ENCODE measurements around the gene CCDC88A. TPM values are rescaled to one million over a fixed set of nuclear protein-coding genes. Genes with fewer than 3 reads are reported as not detected.

The CCDC88A gene
- polyA plus RNA-seq, 1 of the 3 experiments (the other 2 are of a cell fraction) = 7.0 TPM

- 0 out of 2 replicates have a peak overlapping the region, but pooled peaks have one; percentile 10 for H3K4me2 ChIP-seq
- DNase-seq = no peak
Observed at GRCh38 chr2:55309446-55309845, 110.2 kb downstream of the CCDC88A start.

DNA sequence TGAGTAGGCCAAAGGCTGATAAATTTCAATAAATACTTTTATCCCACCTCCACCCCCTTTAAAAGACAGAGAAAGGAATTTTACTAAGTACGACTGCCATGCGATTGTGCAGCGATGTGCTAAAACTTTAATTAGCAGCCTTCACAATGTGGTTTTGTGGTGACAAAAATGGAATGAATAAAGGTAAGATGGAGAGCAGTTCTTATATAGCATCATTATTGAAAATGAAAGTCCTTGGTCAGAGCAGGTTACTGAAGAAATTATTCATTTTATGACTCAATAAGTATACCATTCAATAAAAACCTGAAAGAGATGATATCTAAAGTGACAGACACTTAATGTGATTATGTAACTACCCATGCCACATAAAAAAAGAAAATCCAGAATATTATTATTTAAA, 117.4 kb downstream of the CCDC88A start:
- POLR2A ChIA-PET = no interaction called here
- no peak overlapping the region for H3K9ac ChIP-seq
- H2AFZ ChIP-seq (ENCODE audit: low read depth) = no peak overlapping the region
- TF ChIP-seq ELF1 (IDR thresholded peaks at IDR 0.05) (no peak), PBX3 (IDR thresholded peaks at IDR 0.05) (0 out of 2 replicates have a peak, but pooled peaks have one; percentile 20)
- H3K27ac ChIP-seq (ENCODE audit: low read depth in 2 of 2, low read length in 1 of 2) = no peak overlapping the region
- no peaks in the 10 kb centered on the region for H3K79me2 ChIP-seq (ENCODE audit: insufficient read depth)
- H4K20me1 ChIP-seq (ENCODE audit: insufficient read depth) = no peaks in the 10 kb centered on the region
- CTCF ChIA-PET = no interaction called here
- H3K27me3 ChIP-seq (ENCODE audit: insufficient read depth) = no peaks in the 10 kb centered on the region
- WGBS (ENCODE audit: low lambda C conversion rate) = 98% methylated on average over 3 of the region's 3 CpGs
- no peak overlapping the region for H3K4me3 ChIP-seq (ENCODE audit: low read depth in 2 of 2, low read length in 1 of 2)
- H3K36me3 ChIP-seq (replicated peaks in 1 of 2; ENCODE audit: control insufficient read depth in 1 of 2, insufficient read depth in 2 of 2, low read length in 1 of 2) = peaks cover 27 to 40% of the 10 kb centered on the region in 2 experiments
- H3K4me1 ChIP-seq (ENCODE audit: control insufficient read depth in 1 of 2, insufficient read depth in 2 of 2, low read depth in 1 of 2, low read length in 1 of 2) = no peaks in the 10 kb centered on the region; a peak in 1 of 4 replicates
- no peaks in the 10 kb centered on the region for H3K9me2 ChIP-seq
- no peak for DNase-seq
- H3K4me2 ChIP-seq = no peak overlapping the region
- peaks cover 10% of the 10 kb centered on the region for H3F3A ChIP-seq (replicated peaks; ENCODE audit: insufficient read depth)
- H3K9me3 ChIP-seq = no peaks in the 10 kb centered on the region

More at GRCh38 chr2:55309446-55309845, 110.2 kb downstream of the CCDC88A start:
- POLR2A ChIA-PET = no interaction called here
- Histone ChIP-seq H3K9ac (no peak overlapping the region), H3K27ac (ENCODE audit: low read depth in 2 of 2, low read length in 1 of 2) (peak overlapping the region in 1 of 2 experiments; percentile 31; a peak in 1 of 4 replicates), H4K20me1 (ENCODE audit: insufficient read depth) (no peaks in the 10 kb centered on the region), H3K27me3 (ENCODE audit: insufficient read depth) (no peaks in the 10 kb centered on the region), H2AFZ (ENCODE audit: low read depth) (peak overlapping the region; percentile 40; the same call in 1 of the 2 replicates), H3K36me3 (replicated peaks in 1 of 2; ENCODE audit: control insufficient read depth in 1 of 2, insufficient read depth in 2 of 2, low read length in 1 of 2) (peaks cover 26 to 36% of the 10 kb centered on the region in 2 experiments), H3K9me2 (no peaks in the 10 kb centered on the region), H3K4me3 (ENCODE audit: low read depth in 2 of 2, low read length in 1 of 2) (no peak overlapping the region), H3F3A (replicated peaks; ENCODE audit: insufficient read depth) (peaks cover 9% of the 10 kb centered on the region), H3K4me1 (ENCODE audit: control insufficient read depth in 1 of 2, insufficient read depth in 2 of 2, low read depth in 1 of 2, low read length in 1 of 2) (peaks cover 0 to 15% of the 10 kb centered on the region in 2 experiments; a peak in 3 of 4 replicates), H3K9me3 (no peaks in the 10 kb centered on the region), H3K79me2 (ENCODE audit: insufficient read depth) (no peaks in the 10 kb centered on the region)
- TF ChIP-seq GATA2 (CRISPR knock-in tag; IDR thresholded peaks at IDR 0.05) (no peak), IRF3 (IDR thresholded peaks at IDR 0.05; ENCODE audit: low read depth, low read length) (no peak), FOSL2 (IDR thresholded peaks at IDR 0.05; ENCODE audit: borderline replicate concordance, low read depth) (peak; percentile 88), FOXM1 (IDR thresholded peaks at IDR 0.05; ENCODE audit: low read depth) (no peak), TCF12 (IDR thresholded peaks at IDR 0.05) (peak; percentile 36; the same call in 1 of the 2 replicates), PBX3 (IDR thresholded peaks at IDR 0.05) (peak; percentile 73), NFIC (IDR thresholded peaks at IDR 0.05; ENCODE audit: borderline replicate concordance) (peak; percentile 9; the same call in 1 of the 2 replicates), JUND (IDR thresholded peaks at IDR 0.05) (peak; percentile 86), USF1 (IDR thresholded peaks at IDR 0.05; ENCODE audit: borderline replicate concordance, low read depth) (no peak)
- CTCF ChIA-PET = interaction anchor here (1.5 kb wide), 2 partner anchors 10 to 15 kb away, joined by 3 to 4 read pairs; no protein-coding TSS in a partner anchor
- WGBS (ENCODE audit: low lambda C conversion rate) = 36% methylated on average over 2 of the region's 2 CpGs
